Measurements from ENCODE around the gene ATG2B. TPM values are rescaled to one million over a fixed set of nuclear protein-coding genes. Genes with fewer than 3 reads are reported as not detected.

The ATG2B gene
- total RNA-seq, 5 donors from 2014 or later (not counting 1 experiment from before 2014, with no cell fraction given): 27.7 to 37.3 (median 31.5) TPM

DNA sequence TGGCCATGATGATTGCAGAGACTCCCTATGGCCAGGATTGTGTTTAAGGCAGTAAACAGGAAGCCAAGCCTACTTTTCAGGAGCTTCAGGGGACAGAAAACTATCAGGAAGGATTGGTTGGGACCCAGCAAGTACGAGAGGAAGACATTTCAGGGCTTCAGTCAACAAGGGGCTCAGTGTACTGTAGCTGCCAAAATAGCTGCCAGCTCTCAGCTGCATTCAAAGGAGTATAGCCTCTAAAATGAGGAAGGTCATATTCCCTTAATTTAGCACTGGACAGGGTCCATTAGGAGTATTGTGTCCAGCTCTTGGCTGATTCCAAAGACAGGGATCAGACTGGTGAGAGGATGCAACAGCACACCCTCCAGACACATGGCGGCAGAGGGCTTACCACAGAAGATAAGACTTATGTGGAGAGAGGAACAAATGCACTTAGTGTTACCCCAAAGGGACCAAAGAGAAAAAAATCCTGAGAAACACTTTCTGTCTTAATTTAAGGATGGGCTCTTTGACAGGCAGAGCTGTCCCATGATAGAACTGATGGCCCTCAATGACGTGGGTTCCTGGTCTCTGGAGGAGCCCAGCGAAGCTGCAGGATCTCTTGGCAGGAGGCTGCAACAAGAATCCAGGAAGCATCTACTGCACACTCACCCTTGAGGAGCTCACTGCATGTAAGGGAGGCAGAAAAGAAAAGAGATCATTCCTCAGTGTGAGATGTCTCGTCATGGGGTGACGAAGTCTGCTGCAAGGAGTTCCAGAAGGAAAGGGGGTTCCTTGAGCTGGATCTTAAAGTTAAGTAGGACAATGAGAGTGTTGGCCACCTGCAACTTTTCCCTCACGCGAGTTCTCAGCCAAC is 92.3 kb downstream of the ATG2B start:
- ChIA-PET POLR2A (no interaction called here), CTCF (interaction anchor here (0.6 to 0.7 kb wide), 2 partner anchors 11 to 646 kb away, joined by 3 to 5 read pairs; no protein-coding TSS in a partner anchor)
- H3K9me3 Mint-ChIP-seq: peaks cover 0 to 6% (median 2%) of the 10 kb centered on the region in 3 donors
- H3K9me3 ChIP-seq: no peaks in the 10 kb centered on the region
- H3K4me3 ChIP-seq (ENCODE audit: control insufficient read depth in 1 of 2, extremely low read depth in 1 of 2, low read length in 1 of 2): no peak overlapping the region
- DNase-seq (no peak), ATAC-seq (replicated peaks in 1 of 4) (no peak)
- WGBS (ENCODE audit: insufficient coverage): 86% methylated on average over 5 of the region's 8 CpGs
- H3K27ac ChIP-seq (ENCODE audit: low read length): no peak overlapping the region
- no peaks in the 10 kb centered on the region for H3K36me3 Mint-ChIP-seq
- peaks cover 12% of the 10 kb centered on the region in 2 donors for H3K27me3 Mint-ChIP-seq
- H3K36me3 ChIP-seq (ENCODE audit: control insufficient read depth in 2 of 2, extremely low read depth in 1 of 2, insufficient read depth in 1 of 2, low read length in 1 of 2): no peaks in the 10 kb centered on the region
- no peak overlapping the region for H3K4me3 Mint-ChIP-seq
- H3K27me3 ChIP-seq (replicated peaks in 1 of 2; ENCODE audit: control insufficient read depth in 2 of 2, extremely low read depth in 1 of 2, insufficient read depth in 2 of 2, low read length in 1 of 2): peaks cover 0 to 22% of the 10 kb centered on the region in 2 experiments
- peaks cover 0 to 3% of the 10 kb centered on the region in 2 experiments for H3K4me1 ChIP-seq (ENCODE audit: control insufficient read depth in 1 of 2, extremely low read depth in 1 of 2, insufficient read depth in 2 of 2, low read length in 2 of 2)
- peaks cover 3 to 6% (median 4%) of the 10 kb centered on the region in 3 donors for H3K4me1 Mint-ChIP-seq
- no peak overlapping the region for H3K27ac Mint-ChIP-seq

DNA sequence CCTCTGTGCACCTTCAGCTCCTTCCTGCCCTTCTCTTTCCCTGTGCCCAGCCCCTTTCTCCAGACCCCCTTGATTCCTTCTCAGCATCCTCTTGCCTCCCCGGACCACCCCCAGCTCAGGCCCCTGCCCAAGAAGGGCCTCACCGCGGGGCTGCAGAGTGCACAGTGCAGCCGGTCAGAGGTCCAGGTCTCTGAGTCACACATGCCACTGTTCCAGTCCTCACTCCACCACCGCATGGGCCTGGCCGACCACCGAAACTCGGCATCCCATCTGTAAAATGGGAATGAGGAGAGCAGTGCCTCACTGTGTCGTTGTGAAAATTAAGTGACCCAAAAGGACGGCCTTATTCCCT is 93.8 kb downstream of the ATG2B start:
- Mint-ChIP-seq H3K36me3 (no peaks in the 10 kb centered on the region), H3K27ac (no peak overlapping the region), H3K4me1 (no peaks in the 10 kb centered on the region), H3K9me3 (peaks cover 0 to 6% (median 2%) of the 10 kb centered on the region in 3 donors), H3K27me3 (peaks cover 12% of the 10 kb centered on the region in 2 donors), H3K4me3 (no peak overlapping the region)
- H3K4me3 ChIP-seq (ENCODE audit: control insufficient read depth in 1 of 2, extremely low read depth in 1 of 2, low read length in 1 of 2): no peak overlapping the region
- peaks cover 0 to 24% of the 10 kb centered on the region in 2 experiments for H3K27me3 ChIP-seq (replicated peaks in 1 of 2; ENCODE audit: control insufficient read depth in 2 of 2, extremely low read depth in 1 of 2, insufficient read depth in 2 of 2, low read length in 1 of 2)
- ATAC-seq (replicated peaks in 1 of 4) (no peak), DNase-seq (no peak)
- ChIA-PET CTCF (no interaction called here), POLR2A (no interaction called here)
- no peaks in the 10 kb centered on the region for H3K4me1 ChIP-seq (ENCODE audit: control insufficient read depth in 1 of 2, extremely low read depth in 1 of 2, insufficient read depth in 2 of 2, low read length in 2 of 2)
- H3K9me3 ChIP-seq: no peaks in the 10 kb centered on the region
- H3K27ac ChIP-seq (ENCODE audit: low read length): no peak overlapping the region
- WGBS (ENCODE audit: insufficient coverage): 87% methylated on average over 3 of the region's 10 CpGs
- no peaks in the 10 kb centered on the region for H3K36me3 ChIP-seq (ENCODE audit: control insufficient read depth in 2 of 2, extremely low read depth in 1 of 2, insufficient read depth in 1 of 2, low read length in 1 of 2)

DNA sequence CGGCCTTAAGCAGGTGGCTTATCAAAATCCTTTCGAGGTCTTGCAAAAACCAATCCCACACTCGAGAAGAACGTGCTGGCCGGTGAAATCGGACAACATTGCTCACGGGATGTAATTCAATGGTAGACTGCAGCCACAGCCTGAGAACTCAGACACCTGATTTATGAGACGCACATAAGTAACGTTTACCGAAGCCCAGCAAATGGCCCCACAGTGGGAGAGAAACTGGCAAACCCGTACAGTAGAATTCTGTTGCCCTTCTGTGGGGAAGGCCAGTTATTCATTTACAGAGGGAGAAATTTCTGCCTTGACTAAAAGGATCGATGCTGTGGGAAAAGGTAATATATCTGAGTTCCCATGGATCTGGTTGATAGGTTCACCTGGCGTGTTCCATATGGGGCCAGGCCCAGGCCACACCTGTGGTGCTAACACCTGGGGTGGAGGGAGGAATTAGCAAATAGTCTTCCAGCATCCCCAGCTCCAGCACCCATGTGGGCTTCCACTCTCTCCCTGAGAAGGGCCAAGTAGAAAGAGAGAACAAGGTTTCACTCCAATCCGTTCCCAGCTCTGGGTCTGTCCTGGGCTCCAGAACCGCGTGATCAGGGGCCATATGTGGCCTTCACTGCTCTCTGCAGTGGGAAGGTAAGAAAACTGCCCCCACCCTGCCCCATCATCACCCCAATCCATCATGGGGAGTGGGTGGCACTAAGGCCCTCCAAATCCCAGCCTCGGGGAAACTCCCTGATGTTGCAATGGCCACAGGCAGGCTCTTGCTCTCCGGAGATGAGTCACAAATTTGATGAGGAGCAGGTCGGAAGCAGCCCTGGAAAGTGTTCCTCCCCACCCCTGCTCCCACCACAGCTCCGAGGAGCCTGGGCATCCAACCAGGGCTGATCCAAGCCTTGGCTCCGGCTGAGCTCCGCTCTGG is 94.4 kb downstream of the ATG2B start:
- DNase-seq: no peak
- Histone ChIP-seq H3K4me1 (ENCODE audit: control insufficient read depth in 1 of 2, extremely low read depth in 1 of 2, insufficient read depth in 2 of 2, low read length in 2 of 2) (no peaks in the 10 kb centered on the region), H3K4me3 (ENCODE audit: control insufficient read depth in 1 of 2, extremely low read depth in 1 of 2, low read length in 1 of 2) (no peak overlapping the region), H3K36me3 (ENCODE audit: control insufficient read depth in 2 of 2, extremely low read depth in 1 of 2, insufficient read depth in 1 of 2, low read length in 1 of 2) (no peaks in the 10 kb centered on the region), H3K9me3 (no peaks in the 10 kb centered on the region), H3K27ac (ENCODE audit: low read length) (no peak overlapping the region), H3K27me3 (replicated peaks in 1 of 2; ENCODE audit: control insufficient read depth in 2 of 2, extremely low read depth in 1 of 2, insufficient read depth in 2 of 2, low read length in 1 of 2) (peaks cover 0 to 24% of the 10 kb centered on the region in 2 experiments)
- Mint-ChIP-seq H3K27me3 (peaks cover 12 to 13% of the 10 kb centered on the region in 2 donors), H3K36me3 (no peaks in the 10 kb centered on the region), H3K4me1 (no peaks in the 10 kb centered on the region), H3K4me3 (no peak overlapping the region), H3K27ac (no peak overlapping the region), H3K9me3 (peaks cover 0 to 6% (median 2%) of the 10 kb centered on the region in 3 donors)
- WGBS (ENCODE audit: insufficient coverage): 82% methylated on average over 19 of the region's 22 CpGs
- ATAC-seq (replicated peaks in 1 of 4): no peak
- POLR2A ChIA-PET: no interaction called here
- CTCF ChIA-PET: no interaction called here

DNA sequence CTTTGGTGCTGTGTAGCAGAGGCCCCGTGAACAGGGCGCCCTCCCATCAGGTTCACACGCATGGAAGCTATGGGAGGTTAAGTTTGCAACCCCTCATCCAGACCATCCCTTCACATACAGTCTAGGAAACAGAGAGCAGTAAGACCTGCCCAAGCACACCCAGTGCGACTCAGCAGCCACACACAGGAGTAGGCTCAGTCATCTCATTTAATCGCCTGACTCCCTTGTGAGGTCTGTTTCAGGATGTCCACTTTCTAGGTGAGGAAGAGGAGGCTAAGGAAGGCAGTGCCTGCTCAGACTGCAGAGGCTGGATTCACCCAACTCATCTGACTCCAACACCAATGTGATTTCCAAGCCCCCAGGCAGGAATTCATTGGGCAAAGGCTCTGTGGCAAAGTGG is 95.2 kb downstream of the ATG2B start:
- H3K9me3 ChIP-seq: no peaks in the 10 kb centered on the region
- H3K27ac ChIP-seq (ENCODE audit: low read length): no peak overlapping the region
- DNase-seq (no peak), ATAC-seq (replicated peaks in 1 of 4) (no peak)
- peaks cover 0 to 24% of the 10 kb centered on the region in 2 experiments for H3K27me3 ChIP-seq (replicated peaks in 1 of 2; ENCODE audit: control insufficient read depth in 2 of 2, extremely low read depth in 1 of 2, insufficient read depth in 2 of 2, low read length in 1 of 2)
- H3K4me1 Mint-ChIP-seq: no peaks in the 10 kb centered on the region
- ChIA-PET POLR2A (no interaction called here), CTCF (no interaction called here)
- H3K4me3 ChIP-seq (ENCODE audit: control insufficient read depth in 1 of 2, extremely low read depth in 1 of 2, low read length in 1 of 2): no peak overlapping the region
- no CpG with 5 or more reads among the region's 5 CpGs for WGBS (ENCODE audit: insufficient coverage)
- no peaks in the 10 kb centered on the region for H3K36me3 Mint-ChIP-seq
- peaks cover 12 to 13% of the 10 kb centered on the region in 2 donors for H3K27me3 Mint-ChIP-seq
- peaks cover 0 to 6% (median 2%) of the 10 kb centered on the region in 3 donors for H3K9me3 Mint-ChIP-seq
- H3K4me1 ChIP-seq (ENCODE audit: control insufficient read depth in 1 of 2, extremely low read depth in 1 of 2, insufficient read depth in 2 of 2, low read length in 2 of 2): no peaks in the 10 kb centered on the region
- H3K36me3 ChIP-seq (ENCODE audit: control insufficient read depth in 2 of 2, extremely low read depth in 1 of 2, insufficient read depth in 1 of 2, low read length in 1 of 2): no peaks in the 10 kb centered on the region
- H3K27ac Mint-ChIP-seq: no peak overlapping the region
- no peak overlapping the region for H3K4me3 Mint-ChIP-seq

DNA sequence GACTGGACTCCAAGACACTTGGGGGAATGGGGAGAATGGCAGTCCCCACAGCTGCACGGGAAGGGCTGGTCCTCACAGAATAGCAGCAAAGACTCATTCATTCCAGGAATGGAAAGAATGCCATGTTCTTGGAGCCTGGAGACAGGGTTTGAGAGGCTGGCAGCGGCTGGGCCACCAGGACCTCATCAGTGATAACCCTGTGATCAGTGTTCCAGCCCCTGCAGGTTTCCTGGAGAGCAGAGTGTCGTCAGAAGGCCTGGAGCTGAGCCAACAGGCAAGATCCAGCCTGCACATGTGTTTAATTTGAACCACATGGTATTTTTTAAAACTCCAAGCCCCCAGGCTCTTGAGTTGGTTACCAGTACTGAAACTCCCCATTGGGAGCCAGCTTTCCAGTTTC is 95.8 kb downstream of the ATG2B start:
- peaks cover 0 to 6% (median under 1%) of the 10 kb centered on the region in 3 donors for H3K9me3 Mint-ChIP-seq
- no peaks in the 10 kb centered on the region for H3K36me3 Mint-ChIP-seq
- Histone ChIP-seq H3K4me3 (ENCODE audit: control insufficient read depth in 1 of 2, extremely low read depth in 1 of 2, low read length in 1 of 2) (no peak overlapping the region), H3K36me3 (ENCODE audit: control insufficient read depth in 2 of 2, extremely low read depth in 1 of 2, insufficient read depth in 1 of 2, low read length in 1 of 2) (no peaks in the 10 kb centered on the region), H3K4me1 (ENCODE audit: control insufficient read depth in 1 of 2, extremely low read depth in 1 of 2, insufficient read depth in 2 of 2, low read length in 2 of 2) (no peaks in the 10 kb centered on the region), H3K27ac (ENCODE audit: low read length) (no peak overlapping the region), H3K9me3 (no peaks in the 10 kb centered on the region), H3K27me3 (replicated peaks in 1 of 2; ENCODE audit: control insufficient read depth in 2 of 2, extremely low read depth in 1 of 2, insufficient read depth in 2 of 2, low read length in 1 of 2) (peaks cover 0 to 24% of the 10 kb centered on the region in 2 experiments)
- CTCF ChIA-PET: no interaction called here
- POLR2A ChIA-PET: no interaction called here
- no peak for ATAC-seq (replicated peaks in 1 of 4)
- H3K4me1 Mint-ChIP-seq: no peaks in the 10 kb centered on the region
- no peak overlapping the region for H3K27ac Mint-ChIP-seq
- H3K27me3 Mint-ChIP-seq: peaks cover 12 to 13% of the 10 kb centered on the region in 2 donors
- no peak overlapping the region for H3K4me3 Mint-ChIP-seq
- 51% methylated on average over 3 of the region's 3 CpGs for WGBS (ENCODE audit: insufficient coverage)
- no peak for DNase-seq

DNA sequence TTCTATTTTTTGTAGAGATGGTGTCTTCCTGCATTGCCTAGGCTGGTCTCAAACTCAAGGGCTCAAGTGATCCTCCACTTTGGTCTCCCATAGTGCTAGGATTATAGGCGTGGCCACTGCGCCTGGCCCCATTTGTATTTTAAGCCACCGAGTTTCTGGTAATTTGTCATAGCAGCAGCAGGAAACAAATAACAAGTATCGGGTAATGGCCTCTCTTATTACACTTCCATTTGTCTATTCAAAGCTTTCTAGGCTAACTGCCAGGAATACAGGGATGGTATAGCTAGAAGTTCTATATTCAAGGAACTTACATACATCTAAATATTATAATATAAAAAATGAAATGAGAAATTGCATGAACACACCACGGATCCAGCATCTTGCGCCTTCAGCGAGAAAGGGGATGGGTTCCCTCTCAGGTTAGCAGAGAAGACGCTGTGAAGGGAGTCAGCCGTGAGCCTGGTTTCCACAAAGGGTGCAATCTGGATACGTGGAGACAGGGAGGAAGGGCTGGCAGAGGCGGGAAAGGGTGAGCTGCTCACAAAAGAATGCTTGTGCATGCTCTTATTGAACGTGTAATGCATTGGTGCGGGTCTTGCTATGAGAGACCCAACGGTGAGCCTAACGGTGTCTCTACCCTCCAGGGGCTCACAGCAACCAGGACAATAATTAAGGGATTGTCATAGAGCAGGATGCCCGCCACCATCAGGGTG is 97.6 kb downstream of the ATG2B start:
- H3K36me3 ChIP-seq (ENCODE audit: control insufficient read depth in 2 of 2, extremely low read depth in 1 of 2, insufficient read depth in 1 of 2, low read length in 1 of 2): no peaks in the 10 kb centered on the region
- Mint-ChIP-seq H3K27me3 (peaks cover 18 to 19% of the 10 kb centered on the region in 2 donors), H3K36me3 (no peaks in the 10 kb centered on the region), H3K27ac (no peak overlapping the region), H3K9me3 (no peaks in the 10 kb centered on the region), H3K4me3 (no peak overlapping the region), H3K4me1 (no peaks in the 10 kb centered on the region)
- POLR2A ChIA-PET: no interaction called here
- H3K27me3 ChIP-seq (replicated peaks in 1 of 2; ENCODE audit: control insufficient read depth in 2 of 2, extremely low read depth in 1 of 2, insufficient read depth in 2 of 2, low read length in 1 of 2): peaks cover 0 to 32% of the 10 kb centered on the region in 2 experiments
- DNase-seq (no peak), ATAC-seq (replicated peaks in 1 of 4) (no peak)
- no peaks in the 10 kb centered on the region for H3K4me1 ChIP-seq (ENCODE audit: control insufficient read depth in 1 of 2, extremely low read depth in 1 of 2, insufficient read depth in 2 of 2, low read length in 2 of 2)
- H3K9me3 ChIP-seq: no peaks in the 10 kb centered on the region
- no peak overlapping the region for H3K27ac ChIP-seq (ENCODE audit: low read length)
- CTCF ChIA-PET: no interaction called here
- H3K4me3 ChIP-seq (ENCODE audit: control insufficient read depth in 1 of 2, extremely low read depth in 1 of 2, low read length in 1 of 2): no peak overlapping the region
- WGBS (ENCODE audit: insufficient coverage): 80% methylated on average over 13 of the region's 16 CpGs

All from T-cell (primary cell).